ENCODE data around the gene ZNF679.

DNA sequence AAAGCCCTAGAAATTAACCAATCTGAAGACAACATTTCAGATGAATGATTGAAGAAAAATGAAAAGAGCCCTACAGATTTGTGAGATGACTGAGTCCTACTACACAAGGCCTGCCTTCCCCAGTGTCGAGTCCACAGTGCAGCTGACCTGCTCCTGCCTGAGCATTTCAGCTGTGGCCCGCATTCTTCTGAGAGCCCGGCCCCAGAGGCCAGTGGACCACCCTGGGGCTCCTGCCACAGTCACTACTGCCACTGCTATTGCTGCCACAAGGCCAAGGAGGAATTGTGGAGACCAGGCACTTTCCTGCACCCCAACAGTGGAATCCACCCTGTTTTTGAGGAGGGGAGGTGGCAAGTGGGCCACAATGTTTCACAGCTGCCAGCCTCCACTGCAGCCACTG lies 40.9 kb upstream of the ZNF679 start:
- TF ChIP-seq POLR2A (IDR thresholded peaks at IDR 0.05), result no peak
- TF ChIP-seq, protein P1, sequence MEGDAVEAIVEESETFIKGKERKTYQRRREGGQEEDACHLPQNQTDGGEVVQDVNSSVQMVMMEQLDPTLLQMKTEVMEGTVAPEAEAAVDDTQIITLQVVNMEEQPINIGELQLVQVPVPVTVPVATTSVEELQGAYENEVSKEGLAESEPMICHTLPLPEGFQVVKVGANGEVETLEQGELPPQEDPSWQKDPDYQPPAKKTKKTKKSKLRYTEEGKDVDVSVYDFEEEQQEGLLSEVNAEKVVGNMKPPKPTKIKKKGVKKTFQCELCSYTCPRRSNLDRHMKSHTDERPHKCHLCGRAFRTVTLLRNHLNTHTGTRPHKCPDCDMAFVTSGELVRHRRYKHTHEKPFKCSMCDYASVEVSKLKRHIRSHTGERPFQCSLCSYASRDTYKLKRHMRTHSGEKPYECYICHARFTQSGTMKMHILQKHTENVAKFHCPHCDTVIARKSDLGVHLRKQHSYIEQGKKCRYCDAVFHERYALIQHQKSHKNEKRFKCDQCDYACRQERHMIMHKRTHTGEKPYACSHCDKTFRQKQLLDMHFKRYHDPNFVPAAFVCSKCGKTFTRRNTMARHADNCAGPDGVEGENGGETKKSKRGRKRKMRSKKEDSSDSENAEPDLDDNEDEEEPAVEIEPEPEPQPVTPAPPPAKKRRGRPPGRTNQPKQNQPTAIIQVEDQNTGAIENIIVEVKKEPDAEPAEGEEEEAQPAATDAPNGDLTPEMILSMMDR (IDR thresholded peaks at IDR 0.05 in 4 of 5, conservative IDR thresholded peaks at IDR 0.05 in 1 of 5), result no peak
